Naive thymus-derived CD4-positive, alpha-beta T cell (primary cell): ENCODE data around the gene IVNS1ABP. TPM values are rescaled to one million over a fixed set of nuclear protein-coding genes. Genes with fewer than 3 reads are reported as not detected.

Source experiments
- ATAC-seq: fragments of 150-1000 bp; cut with Tn5 transposase; 2 replicates; pipeline ENCODE4 v1.10.0; 2021; ENCODE audit warnings: mild to moderate bottlenecking, moderate library complexity
- CTCF ChIA-PET: fragments of 350-600 bp; sonication (Branson Sonifier 250); formaldehyde crosslinking; loops from one replicate; lab custom pipeline; 2021; ENCODE audit warnings: antibody characterized with exemption; lab: Charles Lee
- POLR2A ChIA-PET: fragments of 350-600 bp; sonication (Branson Sonifier 250); formaldehyde crosslinking; loops from one replicate; lab custom pipeline; 2021; ENCODE audit warnings: antibody characterized with exemption, inconsistent platforms; lab: Charles Lee
- DNase-seq, 9 donors: peaks; one replicate each; pipeline versions ENCODE4 v3.0.0 to v3.0.0-alpha.2; 2020 to 2022; ENCODE audit warnings: mixed read lengths in 1 of 9
- H3K27ac ChIP-seq: one replicate; pipeline ENCODE4 v1.7.0; 2013; ENCODE audit warnings: mild to moderate bottlenecking, low read depth, low read length, moderate library complexity
- H3K27me3 ChIP-seq, 2 donors: one replicate each; pipeline ENCODE4 v1.7.0; 2013; ENCODE audit warnings: low read length in 2 of 2, mild to moderate bottlenecking in 2 of 2, moderate library complexity in 2 of 2; ENCODE audit not compliant: control insufficient read depth in 2 of 2, insufficient read depth in 2 of 2
- H3K36me3 ChIP-seq, 3 experiments: 1 replicate in 2 of 3; 2 replicates in 1 of 3; pipeline ENCODE4 v1.7.0; 2013; ENCODE audit warnings: low read length in 3 of 3, mild to moderate bottlenecking in 3 of 3, moderate library complexity in 1 of 3; ENCODE audit not compliant: insufficient read depth in 3 of 3, control insufficient read depth in 2 of 3
- H3K4me1 ChIP-seq, 2 donors: one replicate each; pipeline ENCODE4 v1.7.0; 2013; ENCODE audit warnings: low read length in 2 of 2, mild to moderate bottlenecking in 2 of 2, moderate library complexity in 1 of 2; ENCODE audit not compliant: control insufficient read depth in 2 of 2, insufficient read depth in 2 of 2
- H3K4me3 ChIP-seq: 2 replicates; pipeline ENCODE4 v1.7.0; 2013; ENCODE audit warnings: mild to moderate bottlenecking, low read length
- H3K9me3 ChIP-seq, 3 experiments: 1 replicate in 2 of 3; 2 replicates in 1 of 3; pipeline ENCODE4 v1.7.0; 2013; ENCODE audit warnings: low read length in 3 of 3; ENCODE audit not compliant: control insufficient read depth in 2 of 3
- H3K27ac Mint-ChIP-seq, 9 donors: one replicate each; pipeline ENCODE4 v1.8.0; 2020 to 2022; ENCODE audit warnings: mixed read lengths in 9 of 9, mild to moderate bottlenecking in 8 of 9, moderate library complexity in 5 of 9, inconsistent platforms in 2 of 9
- H3K27me3 Mint-ChIP-seq, 5 donors: one replicate each; pipeline ENCODE4 v1.8.0; 2021 to 2022; ENCODE audit warnings: mixed read lengths in 5 of 5, mild to moderate bottlenecking in 1 of 5
- H3K36me3 Mint-ChIP-seq, 5 donors: one replicate each; pipeline ENCODE4 v1.8.0; 2020 to 2022; ENCODE audit warnings: mixed read lengths in 5 of 5, mild to moderate bottlenecking in 3 of 5, inconsistent platforms in 1 of 5
- H3K4me1 Mint-ChIP-seq, 7 donors: one replicate each; pipeline ENCODE4 v1.8.0; 2020 to 2022; ENCODE audit warnings: mixed read lengths in 7 of 7, mild to moderate bottlenecking in 3 of 7, inconsistent platforms in 1 of 7
- H3K4me3 Mint-ChIP-seq, 10 donors: one replicate each; pipeline ENCODE4 v1.8.0; 2020 to 2022; ENCODE audit warnings: mild to moderate bottlenecking in 10 of 10, mixed read lengths in 10 of 10, moderate library complexity in 6 of 10, inconsistent platforms in 2 of 10
- H3K9me3 Mint-ChIP-seq, 11 donors: one replicate each; pipeline ENCODE4 v1.8.0; 2020 to 2022; ENCODE audit warnings: mixed read lengths in 11 of 11, mild to moderate bottlenecking in 4 of 11, inconsistent platforms in 1 of 11, moderate library complexity in 1 of 11
- intact Hi-C, 2 donors: fragments of 100-400 bp; cut with micrococcal nuclease; formaldehyde crosslinking; loops; one replicate each; pipeline ENCODE4 v1.15.1; 2023
- polyA plus RNA-seq, 2 donors: library from polyadenylated mRNA; unstranded; fragments of 300-500 nt; fragmentation: Illumina TruSeq; gene quantifications; one replicate each; pipeline ENCODE4 v1.2.3, GENCODE V29; 2021
- total RNA-seq, 6 experiments: library from RNA in 5 of 6; stranded (reverse) in 5 of 6; gene quantifications; 1 replicate in 5 of 6; 2 replicates in 1 of 6; pipeline ENCODE4 v1.2.3 and lab custom pipeline; 2021 to 2026

Gene IVNS1ABP
- total and polyA plus RNA-seq, 7 experiments from 2014 or later = 67.0 to 268 (median 172) TPM

DNA sequence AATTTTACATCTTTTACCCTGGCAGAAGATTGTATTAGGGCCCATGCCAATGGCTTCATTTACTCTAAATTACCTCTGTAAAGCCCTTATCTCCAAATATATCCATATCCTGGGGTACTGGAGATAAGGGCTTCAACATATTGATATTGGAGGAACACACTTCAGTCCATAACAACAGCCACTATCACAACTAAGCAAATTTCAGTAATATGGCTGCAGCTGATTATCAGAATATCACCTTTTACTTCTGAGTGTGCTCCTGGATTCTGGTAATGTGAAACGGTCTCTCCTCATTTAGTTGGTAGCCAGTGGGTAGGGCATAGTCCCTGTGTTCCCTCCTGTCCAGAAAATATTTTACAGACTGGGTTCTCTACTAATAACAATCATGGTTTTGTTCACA is 53.3 kb downstream of the IVNS1ABP start:
- Mint-ChIP-seq H3K4me1 (peaks cover 0 to 13% (median 5%) of the 10 kb centered on the region in 7 donors), H3K36me3 (peaks cover 0 to 16% (median 11%) of the 10 kb centered on the region in 5 donors), H3K4me3 (no peak overlapping the region), H3K27ac (peak overlapping the region in 1 of 9 donors; percentile 51), H3K9me3 (peaks cover 0 to 21% (median 3%) of the 10 kb centered on the region in 11 donors), H3K27me3 (no peaks in the 10 kb centered on the region)
- intact Hi-C loops = no loop called here
- ATAC-seq = no peak
- Histone ChIP-seq H3K9me3 (no peaks in the 10 kb centered on the region), H3K27ac (no peak overlapping the region), H3K4me1 (no peaks in the 10 kb centered on the region), H3K36me3 (no peaks in the 10 kb centered on the region), H3K27me3 (no peaks in the 10 kb centered on the region), H3K4me3 (no peak overlapping the region)
- CTCF ChIA-PET = no interaction called here
- POLR2A ChIA-PET = interaction anchor here (0.8 to 3.1 kb wide), 2 partner anchors 18 to 1455 kb away, joined by 3 to 15 read pairs; no protein-coding TSS in a partner anchor
- DNase-seq = no peak

DNA sequence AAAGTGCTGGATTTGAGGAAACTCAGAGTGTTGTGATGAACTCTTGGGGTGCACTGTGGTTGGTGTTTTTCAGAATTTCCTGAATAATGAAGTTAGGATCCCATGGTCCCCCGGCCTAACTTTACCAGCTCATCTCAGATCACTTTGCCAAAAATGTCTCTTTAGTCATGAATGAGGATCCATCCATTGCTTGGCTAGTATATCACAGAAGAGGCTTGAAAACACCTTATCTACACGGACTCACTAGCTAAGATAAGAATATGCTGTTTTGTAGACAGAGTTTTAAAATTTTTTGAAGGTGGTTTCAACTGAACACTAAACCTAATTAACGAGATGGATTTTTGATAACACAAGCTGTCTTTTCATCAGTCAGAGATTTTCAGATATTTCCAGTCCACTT is 53.8 kb downstream of the IVNS1ABP start:
- no peaks in the 10 kb centered on the region for H3K9me3 ChIP-seq
- Mint-ChIP-seq H3K36me3 (peaks cover 0 to 16% (median 11%) of the 10 kb centered on the region in 5 donors), H3K4me1 (peaks cover 0 to 18% (median 10%) of the 10 kb centered on the region in 7 donors), H3K9me3 (peaks cover 0 to 26% (median 6%) of the 10 kb centered on the region in 11 donors), H3K4me3 (no peak overlapping the region), H3K27me3 (no peaks in the 10 kb centered on the region), H3K27ac (no peak overlapping the region)
- ATAC-seq (no peak), DNase-seq (no peak)
- H3K4me1 ChIP-seq = no peaks in the 10 kb centered on the region
- H3K27ac ChIP-seq = no peak overlapping the region
- ChIA-PET CTCF (no interaction called here), POLR2A (interaction anchor here (0.8 to 1.1 kb wide), 2 partner anchors 9 to 1456 kb away, joined by 3 read pairs; no protein-coding TSS in a partner anchor)
- no peaks in the 10 kb centered on the region for H3K36me3 ChIP-seq
- intact Hi-C loops = no loop called here
- no peak overlapping the region for H3K4me3 ChIP-seq
- no peaks in the 10 kb centered on the region for H3K27me3 ChIP-seq

DNA sequence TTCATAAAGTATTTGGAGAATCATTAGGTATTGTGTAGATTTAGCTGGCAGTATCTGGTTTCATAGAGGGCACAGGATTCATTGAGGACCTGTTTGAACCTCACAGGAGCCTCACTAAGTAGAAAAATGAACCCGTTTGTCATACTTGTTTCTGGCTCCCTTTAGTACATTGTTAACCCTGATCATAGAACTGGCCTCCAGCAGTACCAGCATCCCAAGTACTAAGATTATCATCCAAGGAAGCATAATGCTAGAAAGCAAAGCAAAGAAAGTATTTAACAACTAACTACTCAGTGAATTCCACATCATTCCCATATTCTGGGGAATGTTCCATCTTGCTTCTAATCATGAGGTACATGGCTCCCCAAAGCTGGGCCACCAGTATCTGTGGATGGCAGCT is 54.9 kb downstream of the IVNS1ABP start:
- Histone ChIP-seq H3K4me3 (no peak overlapping the region), H3K27ac (no peak overlapping the region), H3K4me1 (peaks cover 0 to 6% of the 10 kb centered on the region in 2 donors), H3K36me3 (no peaks in the 10 kb centered on the region), H3K27me3 (no peaks in the 10 kb centered on the region), H3K9me3 (no peaks in the 10 kb centered on the region)
- ChIA-PET CTCF (no interaction called here), POLR2A (interaction anchor here (0.6 to 1.1 kb wide), 2 partner anchors 10 to 34 kb away, joined by 3 to 4 read pairs; no protein-coding TSS in a partner anchor)
- Mint-ChIP-seq H3K27ac (no peak overlapping the region), H3K36me3 (peaks cover 0 to 16% (median 11%) of the 10 kb centered on the region in 5 donors), H3K4me3 (no peak overlapping the region), H3K27me3 (no peaks in the 10 kb centered on the region), H3K9me3 (peaks cover 0 to 36% (median 7%) of the 10 kb centered on the region in 11 donors), H3K4me1 (peaks cover 4 to 27% (median 16%) of the 10 kb centered on the region in 7 donors)
- intact Hi-C loops = no loop called here
- no peak for DNase-seq
- no peak for ATAC-seq

DNA sequence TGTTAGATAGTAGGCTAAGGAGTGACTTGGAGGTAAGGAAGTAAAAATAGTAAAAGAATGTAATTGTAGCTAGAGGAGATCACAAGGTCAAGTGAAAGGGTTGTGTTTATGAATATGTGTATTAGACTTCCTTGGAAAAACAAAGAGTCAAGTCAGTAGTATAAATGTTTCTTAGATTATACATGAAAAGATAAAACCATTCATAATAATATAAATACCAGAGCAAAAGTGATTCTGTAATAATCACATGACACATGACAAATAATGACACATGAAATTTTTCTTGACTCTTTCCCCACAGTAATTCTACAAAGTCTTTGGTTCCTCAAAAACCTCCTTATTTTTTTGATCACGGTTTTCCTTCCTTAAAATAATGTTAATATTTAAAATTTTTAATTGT is 56.4 kb downstream of the IVNS1ABP start:
- Mint-ChIP-seq H3K36me3 (peaks cover 0 to 16% (median 11%) of the 10 kb centered on the region in 5 donors), H3K4me3 (no peak overlapping the region), H3K4me1 (peaks cover 4 to 27% (median 20%) of the 10 kb centered on the region in 7 donors), H3K9me3 (peaks cover 0 to 39% (median 9%) of the 10 kb centered on the region in 11 donors), H3K27ac (peak overlapping the region in 2 of 9 donors; percentile 19 to 26), H3K27me3 (no peaks in the 10 kb centered on the region)
- DNase-seq (no peak), ATAC-seq (no peak)
- H3K4me3 ChIP-seq = no peak overlapping the region
- no peak overlapping the region for H3K27ac ChIP-seq
- H3K36me3 ChIP-seq = no peaks in the 10 kb centered on the region
- intact Hi-C loops = no loop called here
- CTCF ChIA-PET = no interaction called here
- POLR2A ChIA-PET = interaction anchor here (1.2 kb wide), 1 partner anchor 20 kb away, joined by 4 read pairs; no protein-coding TSS in a partner anchor
- H3K27me3 ChIP-seq = no peaks in the 10 kb centered on the region
- no peaks in the 10 kb centered on the region for H3K9me3 ChIP-seq
- H3K4me1 ChIP-seq = peaks cover 0 to 6% of the 10 kb centered on the region in 2 donors

DNA sequence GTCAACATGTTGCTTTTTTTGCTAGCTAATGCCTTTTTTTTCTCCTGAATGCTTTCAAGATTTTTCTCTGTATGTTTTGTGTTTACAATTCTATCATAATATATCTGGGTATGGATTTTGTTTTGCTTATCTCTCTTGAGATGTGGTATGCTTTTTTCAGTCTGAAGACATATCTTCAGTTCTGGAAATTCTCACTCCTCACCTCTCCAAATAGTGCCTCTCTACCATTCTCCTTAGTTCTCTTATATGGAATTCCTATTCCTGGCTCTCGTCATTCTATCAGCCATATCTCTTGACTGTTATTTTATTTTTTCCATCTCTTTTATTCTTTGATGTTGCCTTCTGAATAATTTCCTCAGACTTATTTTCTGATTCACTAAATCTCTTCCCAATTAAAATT is 58.4 kb downstream of the IVNS1ABP start:
- no peaks in the 10 kb centered on the region for H3K36me3 ChIP-seq
- peaks cover 0 to 6% of the 10 kb centered on the region in 2 donors for H3K4me1 ChIP-seq
- no peaks in the 10 kb centered on the region for H3K9me3 ChIP-seq
- Mint-ChIP-seq H3K4me1 (peaks cover 5 to 27% (median 20%) of the 10 kb centered on the region in 7 donors), H3K36me3 (peaks cover 4 to 16% (median 12%) of the 10 kb centered on the region in 5 donors), H3K27me3 (peaks cover 0 to 2% (median 0%) of the 10 kb centered on the region in 5 donors), H3K9me3 (peaks cover 1 to 45% (median 9%) of the 10 kb centered on the region in 11 donors), H3K27ac (peak overlapping the region in 6 of 9 donors; percentile 19 to 77 (median 66)), H3K4me3 (peak overlapping the region in 6 of 10 donors; percentile 5 to 66 (median 33))
- ChIA-PET POLR2A (interaction anchor here (0.6 to 1.3 kb wide), 3 partner anchors 11 to 59 kb away, joined by 3 to 6 read pairs (median 3); no protein-coding TSS in a partner anchor), CTCF (no interaction called here)
- ATAC-seq = no peak
- H3K27me3 ChIP-seq = no peaks in the 10 kb centered on the region
- H3K27ac ChIP-seq = no peak overlapping the region
- no peak for DNase-seq
- intact Hi-C loops = loop anchor here in 1 of 2 donors (2.0 kb wide), 2 partner anchors 18 to 22 kb away; no protein-coding TSS in a partner anchor
- no peak overlapping the region for H3K4me3 ChIP-seq

DNA sequence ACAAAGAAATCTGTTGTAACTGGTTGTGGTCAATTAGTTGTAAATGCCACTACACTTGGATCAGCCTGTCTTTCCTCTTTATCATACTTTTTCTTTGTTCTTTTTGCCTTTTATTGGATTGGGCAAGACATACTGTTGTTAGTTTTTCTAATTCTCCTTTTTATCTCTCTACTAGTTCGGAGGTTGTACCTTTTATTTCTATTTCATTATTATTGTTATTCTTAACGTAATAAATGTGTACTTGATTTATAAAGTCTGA is 59.2 kb downstream of the IVNS1ABP start:
- Histone ChIP-seq H3K4me1 (peaks cover 0 to 6% of the 10 kb centered on the region in 2 donors), H3K36me3 (no peaks in the 10 kb centered on the region), H3K4me3 (no peak overlapping the region), H3K27me3 (no peaks in the 10 kb centered on the region), H3K9me3 (no peaks in the 10 kb centered on the region), H3K27ac (no peak overlapping the region)
- ChIA-PET CTCF (no interaction called here), POLR2A (interaction anchor here (1.2 to 1.3 kb wide), 2 partner anchors 58 to 60 kb away, joined by 3 read pairs; no protein-coding TSS in a partner anchor)
- DNase-seq = no peak
- Mint-ChIP-seq H3K4me1 (peaks cover 5 to 27% (median 20%) of the 10 kb centered on the region in 7 donors), H3K9me3 (peaks cover 1 to 42% (median 9%) of the 10 kb centered on the region in 11 donors), H3K27ac (peak overlapping the region in 7 of 9 donors; percentile 8 to 84 (median 64)), H3K36me3 (peaks cover 4 to 16% (median 11%) of the 10 kb centered on the region in 5 donors), H3K27me3 (peaks cover 0 to 2% (median 0%) of the 10 kb centered on the region in 5 donors), H3K4me3 (peak overlapping the region in 9 of 10 donors; percentile 26 to 70 (median 50))
- ATAC-seq = no peak
- intact Hi-C loops = loop anchor here in 1 of 2 donors (2.0 kb wide), 2 partner anchors 17 to 23 kb away; no protein-coding TSS in a partner anchor
